Choroid plexus epithelial cell (primary cell): ENCODE data around the gene CSGALNACT2.

Experiments
- DNase-seq: peaks from one replicate; pipeline ENCODE4 v3.0.0-alpha.2; 2010; ENCODE audit warnings: low read depth
- H3K4me3 ChIP-seq: 2 replicates; pipeline ENCODE4 v1.5.1; 2011; ENCODE audit warnings: low read depth, mild to moderate bottlenecking, control low read depth, low read length, moderate library complexity
- CTCF ChIP-seq: conservative IDR thresholded peaks from 2 replicates; pipeline ENCODE4 v1.5.1; 2011; ENCODE audit warnings: low read depth, mild to moderate bottlenecking, control low read depth, inconsistent platforms, low read length, moderate library complexity

CSGALNACT2 gene

GRCh38 chr10:43117031-43117776 lies 21.0 kb upstream of the CSGALNACT2 start:
- H3K4me3 ChIP-seq, result no peak overlapping the region
- TF ChIP-seq CTCF, result no peak

GRCh38 chr10:43117777-43118583 lies 20.3 kb upstream of the CSGALNACT2 start:
- no peak for TF ChIP-seq CTCF
- no peak overlapping the region for H3K4me3 ChIP-seq
- no peak for DNase-seq

More at GRCh38 chr10:43117031-43117776, 21.0 kb upstream of the CSGALNACT2 start:
- DNase-seq, result no peak

GRCh38 chr10:43118631-43119415 lies 19.4 kb upstream of the CSGALNACT2 start:
- TF ChIP-seq CTCF, result no peak
- H3K4me3 ChIP-seq, result no peak overlapping the region
- DNase-seq, result no peak

GRCh38 chr10:43119416-43120115 lies 18.7 kb upstream of the CSGALNACT2 start:
- no peak for TF ChIP-seq CTCF
- H3K4me3 ChIP-seq, result no peak overlapping the region
- no peak for DNase-seq

- H3K4me3 ChIP-seq, result no peak overlapping the region
- DNase-seq, result no peak
- no peak for TF ChIP-seq CTCF
Observed at GRCh38 chr10:43120116-43120928, 17.9 kb upstream of the CSGALNACT2 start.

GRCh38 chr10:43120929-43121314 lies 17.3 kb upstream of the CSGALNACT2 start:
- H3K4me3 ChIP-seq, result no peak overlapping the region
- TF ChIP-seq CTCF, result no peak
- DNase-seq, result no peak
